H1 (cell line): Measurements from ENCODE around the gene ANKS1B. TPM values are rescaled to one million over a fixed set of nuclear protein-coding genes. Genes with fewer than 3 reads are reported as not detected.

Experiments
- CTCF ChIA-PET: fragments of 300-600 bp; sonication (Branson Sonifier 250); formaldehyde crosslinking; loops from one replicate; lab custom pipeline; 2021; ENCODE audit not compliant: partially characterized antibody; lab: Charles Lee
- POLR2A ChIA-PET: fragments of 300-600 bp; sonication (Branson Sonifier 250); formaldehyde crosslinking; loops from one replicate; lab custom pipeline; 2021; ENCODE audit warnings: inconsistent platforms; ENCODE audit not compliant: partially characterized antibody; lab: Charles Lee
- DNase-seq, 2 experiments: peaks; one replicate each; pipeline versions ENCODE4 v3.0.0 to v3.0.0-alpha.2; 2010 to 2022; ENCODE audit warnings: low spot score in 2 of 2, low read depth in 1 of 2, mixed read lengths in 1 of 2
- FAIRE-seq: peaks from 2 replicates; lab custom pipeline; 2011; peaks lifted over from hg19 to GRCh38; lab: Jason Lieb, UNC
- H2AFZ ChIP-seq: 2 replicates; pipeline ENCODE4 v1.8.1; 2012; ENCODE audit warnings: low read length, inconsistent platforms
- H2AK5ac ChIP-seq: 2 replicates; pipeline ENCODE4 v1.6.1; 2013; ENCODE audit warnings: low read depth, low read length
- H2BK120ac ChIP-seq: replicated peaks from 2 replicates; pipeline ENCODE3; 2013; ENCODE audit warnings: low read depth, low read length, inconsistent platforms
- H2BK12ac ChIP-seq: 2 replicates; pipeline ENCODE4 v1.6.1; 2013; ENCODE audit warnings: low read depth, low read length
- H2BK15ac ChIP-seq: 2 replicates; pipeline ENCODE4 v1.6.1; 2013; ENCODE audit warnings: low read length
- H2BK20ac ChIP-seq: 2 replicates; pipeline ENCODE4 v1.6.1; 2013; ENCODE audit warnings: low read length
- H2BK5ac ChIP-seq: 2 replicates; pipeline ENCODE4 v1.6.1; 2013; ENCODE audit warnings: low read depth, low read length
- H3K14ac ChIP-seq: 2 replicates; pipeline ENCODE4 v1.6.1; 2013; ENCODE audit warnings: inconsistent platforms; ENCODE audit not compliant: insufficient read length
- H3K18ac ChIP-seq: 2 replicates; pipeline ENCODE4 v1.6.1; 2013; ENCODE audit warnings: low read length; ENCODE audit errors: extremely low read depth
- H3K23ac ChIP-seq: 2 replicates; pipeline ENCODE4 v1.6.1; 2013; ENCODE audit warnings: inconsistent platforms; ENCODE audit not compliant: insufficient read length
- H3K23me2 ChIP-seq: 2 replicates; pipeline ENCODE4 v1.6.1; 2013; ENCODE audit warnings: low read depth, low read length
- H3K27ac ChIP-seq: 2 replicates; pipeline ENCODE4 v1.6.1; 2011; ENCODE audit warnings: low read depth, low read length, inconsistent platforms
- H3K27me3 ChIP-seq, 4 experiments: replicated peaks in 1 of 4; 1 replicate in 1 of 4; 2 replicates in 3 of 4; pipeline versions ENCODE4 v1.6.1 to v1.8.1; 2011 to 2013; ENCODE audit warnings: low read length in 3 of 4, mild to moderate bottlenecking in 3 of 4, inconsistent platforms in 2 of 4, mixed read lengths in 2 of 4, moderate library complexity in 1 of 4; ENCODE audit not compliant: control insufficient read depth in 3 of 4, insufficient read depth in 3 of 4; ENCODE audit errors: extremely low read depth in 1 of 4
- H3K36me3 ChIP-seq, 4 experiments: 2 replicates each; pipeline versions ENCODE4 v1.6.1 to v1.8.1; 2011 to 2013; ENCODE audit warnings: mild to moderate bottlenecking in 4 of 4, low read length in 3 of 4, moderate library complexity in 2 of 4, control low read depth in 1 of 4, inconsistent platforms in 1 of 4; ENCODE audit not compliant: insufficient read depth in 4 of 4, control insufficient read depth in 2 of 4
- H3K4ac ChIP-seq: replicated peaks from 2 replicates; pipeline ENCODE3; 2013; ENCODE audit warnings: low read length, low read depth, mixed read lengths, inconsistent platforms; ENCODE audit not compliant: insufficient read length
- H3K4me1 ChIP-seq, 4 experiments: replicated peaks in 1 of 4; 1 replicate in 1 of 4; 2 replicates in 3 of 4; pipeline versions ENCODE4 v1.6.1 to v1.8.1; 2011 to 2013; ENCODE audit warnings: low read length in 3 of 4, inconsistent platforms in 2 of 4, mixed read lengths in 1 of 4; ENCODE audit not compliant: insufficient read depth in 4 of 4, control insufficient read depth in 3 of 4
- H3K4me2 ChIP-seq, 2 experiments: 2 replicates each; pipeline versions ENCODE4 v1.6.1 to v1.8.1; 2011 to 2013; ENCODE audit warnings: low read depth in 2 of 2, low read length in 2 of 2, control low read depth in 1 of 2, inconsistent platforms in 1 of 2, mild to moderate bottlenecking in 1 of 2; ENCODE audit not compliant: insufficient read depth in 1 of 2
- H3K4me3 ChIP-seq, 4 experiments: fragments of 200-600, 300-600 bp in 1 of 4; sonication (generic), shearing (Covaris generic), sonication (Bioruptor Twin) in 1 of 4; 2 replicates each; pipeline versions ENCODE4 v1.5.1 to v1.8.1; 2011 to 2016; ENCODE audit warnings: low read length in 4 of 4, low read depth in 3 of 4, control low read depth in 2 of 4, inconsistent platforms in 2 of 4, mild to moderate bottlenecking in 2 of 4, mixed read lengths in 1 of 4, moderate library complexity in 1 of 4; ENCODE audit not compliant: insufficient read depth in 2 of 4; ENCODE audit errors: extremely low read depth in 1 of 4
- H3K56ac ChIP-seq: replicated peaks from 2 replicates; pipeline ENCODE3; 2013; ENCODE audit warnings: low read depth, mild to moderate bottlenecking, mixed read lengths, low read length, inconsistent platforms; ENCODE audit not compliant: insufficient read length
- H3K79me1 ChIP-seq: 2 replicates; pipeline ENCODE4 v1.6.1; 2013; ENCODE audit warnings: low read depth, low read length, control low read depth
- H3K79me2 ChIP-seq, 2 experiments: 2 replicates each; pipeline versions ENCODE4 v1.6.1 to v1.8.1; 2012 to 2013; ENCODE audit warnings: low read length in 2 of 2, mild to moderate bottlenecking in 2 of 2, inconsistent platforms in 1 of 2; ENCODE audit not compliant: insufficient read depth in 2 of 2, control insufficient read depth in 1 of 2
- H3K9ac ChIP-seq, 4 experiments: replicated peaks in 1 of 4; 1 replicate in 1 of 4; 2 replicates in 3 of 4; pipeline versions ENCODE4 v1.6.1 to v1.8.1; 2011 to 2013; ENCODE audit warnings: low read depth in 3 of 4, low read length in 3 of 4, control low read depth in 2 of 4, mild to moderate bottlenecking in 2 of 4, moderate library complexity in 2 of 4, inconsistent platforms in 1 of 4; ENCODE audit errors: extremely low read depth in 1 of 4
- H3K9me3 ChIP-seq, 2 experiments: 2 replicates each; pipeline versions ENCODE4 v1.6.1 to v1.8.1; 2012 to 2013; ENCODE audit warnings: mild to moderate bottlenecking in 2 of 2, moderate library complexity in 2 of 2, control low read depth in 1 of 2, inconsistent platforms in 1 of 2, low read depth in 1 of 2, low read length in 1 of 2, mixed read lengths in 1 of 2; ENCODE audit not compliant: insufficient read depth in 2 of 2
- H4K20me1 ChIP-seq, 2 experiments: replicated peaks in 1 of 2; 2 replicates each; pipeline versions ENCODE3 to v1.8.1; 2011 to 2013; ENCODE audit warnings: inconsistent platforms in 2 of 2, low read length in 2 of 2, mild to moderate bottlenecking in 1 of 2; ENCODE audit not compliant: insufficient read depth in 2 of 2, control insufficient read depth in 1 of 2
- H4K5ac ChIP-seq: 2 replicates; pipeline ENCODE4 v1.6.1; 2013; ENCODE audit warnings: low read length, low read depth, mixed read lengths, inconsistent platforms; ENCODE audit not compliant: insufficient read length
- H4K8ac ChIP-seq: 2 replicates; pipeline ENCODE4 v1.8.0; 2013; ENCODE audit warnings: mild to moderate bottlenecking, moderate library complexity, low read length, inconsistent platforms; ENCODE audit not compliant: insufficient read depth; ENCODE audit errors: extremely low read depth
- H4K91ac ChIP-seq: replicated peaks from 2 replicates; pipeline ENCODE3; 2013; ENCODE audit warnings: low read length, mixed read lengths, inconsistent platforms; ENCODE audit not compliant: insufficient read length
- CEBPB ChIP-seq: IDR thresholded peaks from 2 replicates; pipeline ENCODE4 v1.6.1; 2012; ENCODE audit warnings: low read depth, low read length
- EZH2 ChIP-seq: fragments of 200-600 bp; sonication (generic); IDR thresholded peaks from 2 replicates; pipeline ENCODE4 v1.7.1; 2012; ENCODE audit warnings: low read depth, mild to moderate bottlenecking, moderate library complexity, low read length, inconsistent platforms; ENCODE audit not compliant: severe bottlenecking
- KDM4A ChIP-seq: IDR thresholded peaks from one replicate; pipeline ENCODE4 v1.7.1; 2012; ENCODE audit warnings: low read depth, mild to moderate bottlenecking, moderate library complexity, low read length, inconsistent platforms; ENCODE audit not compliant: severe bottlenecking
- RAD21 ChIP-seq, 2 experiments: IDR thresholded peaks in 1 of 2; conservative IDR thresholded peaks in 1 of 2; 2 replicates each; pipeline ENCODE4 v1.6.1; 2011; ENCODE audit warnings: low read depth in 2 of 2, low read length in 2 of 2, improper control_type of control experiment in 1 of 2, inconsistent platforms in 1 of 2, mild to moderate bottlenecking in 1 of 2, moderate library complexity in 1 of 2
- SIN3A ChIP-seq, 2 experiments: IDR thresholded peaks in 1 of 2; conservative IDR thresholded peaks in 1 of 2; 2 replicates each; pipeline ENCODE4 v1.6.1; 2011 to 2012; ENCODE audit warnings: low read length in 2 of 2, improper control_type of control experiment in 1 of 2, low read depth in 1 of 2, mild to moderate bottlenecking in 1 of 2
- TCF12 ChIP-seq: IDR thresholded peaks from 2 replicates; pipeline ENCODE4 v1.6.1; 2011; ENCODE audit warnings: low read depth, mild to moderate bottlenecking, low read length
- YY1 ChIP-seq: IDR thresholded peaks from 2 replicates; pipeline ENCODE4 v1.6.1; 2011; ENCODE audit warnings: low read depth, mild to moderate bottlenecking, low read length
- WGBS, 2 experiments: shearing (Covaris generic) in 1 of 2; methylation state at CpG; one replicate each; pipeline versions ENCODE4 v1.1.6 to v1.1.7; 2013 to 2015; ENCODE audit warnings: low lambda C conversion rate in 2 of 2, mixed read lengths in 2 of 2, inconsistent platforms in 1 of 2, low coverage in 1 of 2, missing lambda C conversion rate in 1 of 2; ENCODE audit not compliant: insufficient replicate concordance in 2 of 2, insufficient coverage in 1 of 2, insufficient read length in 1 of 2; ENCODE audit errors: extremely low coverage in 1 of 2, missing lambda C conversion rate in 1 of 2; 5-methylcytosine and 5-hydroxymethylcytosine counted together
- polyA plus RNA-seq, 7 experiments: library from polyadenylated mRNA; depleted of rRNA in 3 of 7; stranded (reverse) in 5 of 7; unstranded in 2 of 7; fragments of >200 nt in 5 of 7; fragments of 200-250 nt in 2 of 7; gene quantifications; 1 replicate in 5 of 7; 2 replicates in 1 of 7; 4 replicates in 1 of 7; pipeline versions ENCODE4 v1.2.1 to v1.2.3, GENCODE V29; 2011 to 2013; ENCODE audit warnings: missing spikeins in 2 of 7, mixed read lengths in 2 of 7
- total RNA-seq: library from RNA; stranded (reverse); fragmentation: NEBNext Ultra II Directional; extraction: Animal tissue kit (Norgen Biotek cat#: 25700); gene quantifications from 2 replicates; pipeline ENCODE4 v1.2.1, GENCODE V29; 2021
- TF ChIP-seq, protein P1 (sequence below), 3 experiments: IDR thresholded peaks; 1 replicate in 2 of 3; 2 replicates in 1 of 3; pipeline versions ENCODE4 v1.5.1 to v1.6.1; 2011; ENCODE audit warnings: low read length in 3 of 3, mild to moderate bottlenecking in 3 of 3, inconsistent platforms in 2 of 3, low read depth in 1 of 3, moderate library complexity in 1 of 3; ENCODE audit not compliant: insufficient read depth in 1 of 3; ENCODE audit errors: control extremely low read depth in 1 of 3

ANKS1B gene
- total and polyA plus RNA-seq, 2 of the 8 experiments (the other 6 are each of a cell fraction or from before 2014, with no cell fraction given) = 2.7 to 6.1 TPM

DNA sequence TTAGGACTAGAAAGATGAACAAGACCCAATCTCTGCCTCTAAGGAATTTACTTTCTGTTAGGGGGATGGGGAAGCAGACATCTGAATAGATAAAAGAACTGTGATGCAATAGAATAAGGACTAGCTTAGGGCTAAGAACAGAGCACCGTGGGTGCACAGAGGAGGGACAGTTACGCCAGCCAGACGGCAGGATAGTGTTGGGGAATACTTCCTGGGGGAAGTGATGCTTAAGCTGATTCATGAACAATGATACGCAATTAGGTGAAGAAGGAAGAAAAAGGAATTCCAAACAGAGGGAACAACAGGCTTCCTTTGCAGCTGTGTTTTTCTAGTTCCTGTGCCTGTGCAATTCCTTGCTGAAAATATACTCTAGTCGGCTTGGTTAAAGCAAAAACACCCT lies 838.6 kb downstream of the ANKS1B start:
- Histone ChIP-seq H3K18ac (no peak overlapping the region), H3K14ac (no peak overlapping the region), H2BK5ac (no peak overlapping the region), H3K79me2 (no peaks in the 10 kb centered on the region), H3K23ac (no peak overlapping the region), H4K91ac (no peak overlapping the region), H2BK12ac (no peak overlapping the region), H3K4ac (no peak overlapping the region), H3K4me3 (no peak overlapping the region), H3K27me3 (no peaks in the 10 kb centered on the region), H3K27ac (no peak overlapping the region), H2BK15ac (no peak overlapping the region), H3K4me2 (no peak overlapping the region), H3K9ac (no peak overlapping the region), H4K8ac (no peak overlapping the region), H3K36me3 (no peaks in the 10 kb centered on the region; a peak in 1 of 8 replicates), H4K5ac (no peak overlapping the region), H2BK120ac (no peak overlapping the region), H2BK20ac (no peak overlapping the region), H3K9me3 (peaks cover 0 to 3% of the 10 kb centered on the region in 2 experiments; a peak in 1 of 4 replicates), H3K23me2 (no peaks in the 10 kb centered on the region), H4K20me1 (no peaks in the 10 kb centered on the region), H2AFZ (no peak overlapping the region), H2AK5ac (no peak overlapping the region), H3K79me1 (no peaks in the 10 kb centered on the region), H3K56ac (no peak overlapping the region), H3K4me1 (peaks cover 0 to 3% (median 0%) of the 10 kb centered on the region in 4 experiments; a peak in 1 of 7 replicates)
- ChIA-PET CTCF (interaction anchor here (0.7 to 2.1 kb wide), 4 partner anchors 10 to 141 kb away, joined by 3 to 9 read pairs (median 4); no protein-coding TSS in a partner anchor), POLR2A (no interaction called here)
- FAIRE-seq (no peak), DNase-seq (no peak)
- 83% methylated on average over 5 of the region's 5 CpGs; no CpG with 5 or more reads in 1 of the 2 experiments for WGBS, 2 experiments
- TF ChIP-seq EZH2 (no peak), TCF12 (no peak), RAD21 (IDR thresholded peaks at IDR 0.05 in 1 of 2, conservative IDR thresholded peaks at IDR 0.05 in 1 of 2; ENCODE audit: low read depth in 2 of 2, low read length in 2 of 2) (no peak), YY1 (no peak), KDM4A (no peak), SIN3A (conservative IDR thresholded peaks at IDR 0.05 in 1 of 2, IDR thresholded peaks at IDR 0.05 in 1 of 2; ENCODE audit: low read depth in 1 of 2, low read length in 2 of 2) (no peak), CEBPB (peak; percentile 47; the same call in 1 of the 2 replicates)
- TF ChIP-seq, protein P1, sequence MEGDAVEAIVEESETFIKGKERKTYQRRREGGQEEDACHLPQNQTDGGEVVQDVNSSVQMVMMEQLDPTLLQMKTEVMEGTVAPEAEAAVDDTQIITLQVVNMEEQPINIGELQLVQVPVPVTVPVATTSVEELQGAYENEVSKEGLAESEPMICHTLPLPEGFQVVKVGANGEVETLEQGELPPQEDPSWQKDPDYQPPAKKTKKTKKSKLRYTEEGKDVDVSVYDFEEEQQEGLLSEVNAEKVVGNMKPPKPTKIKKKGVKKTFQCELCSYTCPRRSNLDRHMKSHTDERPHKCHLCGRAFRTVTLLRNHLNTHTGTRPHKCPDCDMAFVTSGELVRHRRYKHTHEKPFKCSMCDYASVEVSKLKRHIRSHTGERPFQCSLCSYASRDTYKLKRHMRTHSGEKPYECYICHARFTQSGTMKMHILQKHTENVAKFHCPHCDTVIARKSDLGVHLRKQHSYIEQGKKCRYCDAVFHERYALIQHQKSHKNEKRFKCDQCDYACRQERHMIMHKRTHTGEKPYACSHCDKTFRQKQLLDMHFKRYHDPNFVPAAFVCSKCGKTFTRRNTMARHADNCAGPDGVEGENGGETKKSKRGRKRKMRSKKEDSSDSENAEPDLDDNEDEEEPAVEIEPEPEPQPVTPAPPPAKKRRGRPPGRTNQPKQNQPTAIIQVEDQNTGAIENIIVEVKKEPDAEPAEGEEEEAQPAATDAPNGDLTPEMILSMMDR (IDR thresholded peaks at IDR 0.05; ENCODE audit: control extremely low read depth in 1 of 3, insufficient read depth in 1 of 3, low read depth in 1 of 3, low read length in 3 of 3) = no peak
